Bronchial smooth muscle cell (primary cell): ENCODE measurements around the gene HJURP. TPM values are rescaled to one million over a fixed set of nuclear protein-coding genes. Genes with fewer than 3 reads are reported as not detected.

Source experiments
- total RNA-seq: library from RNA; depleted of rRNA; stranded (reverse); fragments of >200 nt; gene quantifications from 2 replicates; pipeline ENCODE4 v1.2.1, GENCODE V29; 2014

HJURP gene
- 0.26 and 3.0 TPM in 2 replicates for total RNA-seq

DNA sequence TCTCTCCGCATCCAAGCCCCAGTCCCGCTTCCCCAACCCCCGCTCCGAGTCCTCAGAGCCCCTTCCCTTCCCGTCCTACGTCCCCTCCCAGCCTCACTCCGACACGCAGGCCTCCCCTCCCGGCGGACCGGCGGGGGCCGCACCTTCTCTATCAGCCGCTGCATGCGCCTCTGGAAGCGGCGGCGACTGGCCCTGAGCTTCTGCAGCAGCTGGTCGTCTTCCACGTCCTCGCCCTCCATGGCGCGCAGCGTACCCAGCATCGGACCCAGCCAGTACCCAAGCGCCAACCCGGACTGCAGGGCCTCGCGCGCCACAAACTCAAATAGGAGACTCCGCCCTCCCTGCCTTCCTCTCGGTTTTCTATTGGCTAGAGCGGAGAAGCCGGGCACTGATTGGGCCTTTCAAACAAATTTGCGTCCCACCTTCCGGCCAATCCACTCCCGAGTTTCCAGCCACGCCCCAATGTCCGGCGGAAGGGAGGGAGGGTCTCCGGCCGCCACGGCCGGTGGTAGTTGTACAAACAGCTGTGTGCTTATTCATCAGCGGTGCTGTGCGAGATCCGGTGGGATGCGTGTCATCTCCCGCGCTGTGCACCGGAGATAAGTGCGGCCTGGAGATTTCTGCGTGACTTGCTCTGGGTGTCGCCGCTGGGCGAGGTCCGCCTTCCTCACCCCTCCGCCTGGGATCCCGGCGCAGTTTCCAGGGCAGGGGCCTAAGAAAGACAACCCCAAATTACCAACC is at the start of gene HJURP:
HJURP (minus strand) TSS at position 295 of the 741 bp plus-strand sequence; CDS start at position 260, 35 bp downstream.

DNA sequence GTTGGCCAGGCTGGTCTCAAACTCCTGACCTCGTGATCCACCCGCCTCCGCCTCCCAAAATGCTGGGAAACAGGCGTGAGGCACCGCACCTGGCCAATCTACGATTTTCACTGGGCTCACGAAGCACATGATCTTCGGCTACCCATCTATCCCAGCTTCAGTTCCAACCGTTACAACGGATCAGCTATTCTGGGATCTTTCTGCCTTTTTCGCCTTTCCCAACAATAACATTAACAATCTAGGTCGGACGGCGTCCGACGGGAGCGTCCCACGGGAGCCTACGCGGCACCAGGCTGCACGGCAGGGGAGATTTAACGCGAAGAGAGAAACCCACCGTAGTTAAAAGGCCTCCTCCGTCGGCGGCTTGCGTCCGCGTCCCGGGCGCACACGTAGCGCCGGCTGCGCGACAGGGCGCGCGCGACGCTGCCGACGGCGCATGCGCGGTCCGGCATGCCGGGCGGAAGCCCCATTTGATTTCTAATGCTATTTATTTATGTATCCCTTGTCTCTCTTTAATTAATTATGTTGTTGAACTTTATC is 13.7 kb upstream of the HJURP start, which contains the start of gene MSL3B:
MSL3B (minus strand) TSS at position 394 of the 540 bp plus-strand sequence.

Other genes with a start within 250 kb of the HJURP start
- not detected in 2 replicates for gene UGT1A8, start 236.9 kb downstream of the HJURP start, total RNA-seq
- not detected in 2 replicates for gene UGT1A10, start 218.1 kb downstream of the HJURP start, total RNA-seq
- not detected in 2 replicates for gene UGT1A9, start 182.6 kb downstream of the HJURP start, total RNA-seq
- not detected in 2 replicates for gene UGT1A7, start 172.6 kb downstream of the HJURP start, total RNA-seq
- not detected in 2 replicates for gene UGT1A6, start 161.6 kb downstream of the HJURP start, total RNA-seq
- not detected in 2 replicates for gene UGT1A5, start 141.6 kb downstream of the HJURP start, total RNA-seq
- gene UGT1A4, start 135.8 kb downstream of the HJURP start, total RNA-seq, result under 0.01 TPM in 1 of 2 replicates, not detected in the other
- gene UGT1A3, start 125.5 kb downstream of the HJURP start, total RNA-seq, result not detected in 2 replicates
- gene UGT1A1, start 94.3 kb downstream of the HJURP start, total RNA-seq, result not detected in 2 replicates
- under 0.01 TPM in 1 of 2 replicates, not detected in the other for gene MROH2A, start 76.2 kb downstream of the HJURP start, total RNA-seq
- gene TRPM8, start 62.8 kb upstream of the HJURP start, total RNA-seq, result 0.47 TPM in 1 of 2 replicates, not detected in the other
- 0.16 TPM in 1 of 2 replicates, not detected in the other for gene SPP2, start 196.2 kb upstream of the HJURP start, total RNA-seq